ENCODE data around the gene CDH8.
"Not testable (repeated sequence)": the region's sequence is repeated elsewhere in the genome, so short reads cannot be mapped to it uniquely, and the experiment has no call there.

CDH8 gene

DNA sequence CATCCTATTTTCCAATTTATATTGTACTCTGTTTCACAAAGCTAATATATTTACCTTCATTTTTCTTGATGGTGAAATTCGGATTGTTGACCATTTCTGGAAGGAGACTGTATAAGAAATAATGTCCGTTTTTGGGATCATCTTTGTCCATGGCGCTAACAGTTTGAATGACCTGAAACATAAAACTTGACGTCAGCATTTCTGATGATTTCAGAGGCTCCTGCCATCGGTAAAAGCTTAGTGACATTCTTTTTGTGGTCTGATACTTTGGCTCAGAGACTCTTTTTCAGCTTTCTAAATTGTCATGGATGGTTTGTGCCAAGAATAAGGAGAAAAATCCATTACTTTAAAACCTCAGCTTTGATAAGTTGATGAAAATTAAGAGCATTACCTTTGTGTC lies 322.5 kb downstream of the CDH8 start:
- no peak overlapping the region for H3K4me3 ChIP-seq (replicated peaks; ENCODE audit: low read depth, low read length)
- no peak for DNase-seq (ENCODE audit: extremely low read depth, low read depth)
- TF ChIP-seq, protein P1, sequence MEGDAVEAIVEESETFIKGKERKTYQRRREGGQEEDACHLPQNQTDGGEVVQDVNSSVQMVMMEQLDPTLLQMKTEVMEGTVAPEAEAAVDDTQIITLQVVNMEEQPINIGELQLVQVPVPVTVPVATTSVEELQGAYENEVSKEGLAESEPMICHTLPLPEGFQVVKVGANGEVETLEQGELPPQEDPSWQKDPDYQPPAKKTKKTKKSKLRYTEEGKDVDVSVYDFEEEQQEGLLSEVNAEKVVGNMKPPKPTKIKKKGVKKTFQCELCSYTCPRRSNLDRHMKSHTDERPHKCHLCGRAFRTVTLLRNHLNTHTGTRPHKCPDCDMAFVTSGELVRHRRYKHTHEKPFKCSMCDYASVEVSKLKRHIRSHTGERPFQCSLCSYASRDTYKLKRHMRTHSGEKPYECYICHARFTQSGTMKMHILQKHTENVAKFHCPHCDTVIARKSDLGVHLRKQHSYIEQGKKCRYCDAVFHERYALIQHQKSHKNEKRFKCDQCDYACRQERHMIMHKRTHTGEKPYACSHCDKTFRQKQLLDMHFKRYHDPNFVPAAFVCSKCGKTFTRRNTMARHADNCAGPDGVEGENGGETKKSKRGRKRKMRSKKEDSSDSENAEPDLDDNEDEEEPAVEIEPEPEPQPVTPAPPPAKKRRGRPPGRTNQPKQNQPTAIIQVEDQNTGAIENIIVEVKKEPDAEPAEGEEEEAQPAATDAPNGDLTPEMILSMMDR (IDR thresholded peaks at IDR 0.05; ENCODE audit: low read depth, low read length, missing control alignments): no peak

DNA sequence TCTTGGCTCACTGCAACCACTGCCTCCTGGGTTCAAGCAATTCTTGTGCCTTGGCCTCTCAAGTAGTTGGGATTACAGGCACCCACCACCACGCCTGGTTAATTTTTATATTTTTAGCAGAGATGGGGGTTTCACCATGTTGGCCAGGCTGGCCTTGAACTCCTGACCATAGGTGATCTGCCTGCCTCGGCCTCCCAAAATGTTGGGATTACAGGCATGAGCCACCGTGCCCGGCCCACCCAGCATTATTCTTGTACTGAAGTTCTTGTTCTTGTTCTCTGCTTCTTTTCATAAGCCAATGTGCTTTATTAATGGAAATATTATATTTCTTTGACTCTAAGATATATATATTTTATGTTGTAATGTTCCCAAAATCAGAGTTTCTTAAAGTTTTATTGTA lies 336.6 kb downstream of the CDH8 start:
- H3K4me3 ChIP-seq (replicated peaks; ENCODE audit: low read depth, low read length); DNase-seq (ENCODE audit: extremely low read depth, low read depth): not testable (repeated sequence)

DNA sequence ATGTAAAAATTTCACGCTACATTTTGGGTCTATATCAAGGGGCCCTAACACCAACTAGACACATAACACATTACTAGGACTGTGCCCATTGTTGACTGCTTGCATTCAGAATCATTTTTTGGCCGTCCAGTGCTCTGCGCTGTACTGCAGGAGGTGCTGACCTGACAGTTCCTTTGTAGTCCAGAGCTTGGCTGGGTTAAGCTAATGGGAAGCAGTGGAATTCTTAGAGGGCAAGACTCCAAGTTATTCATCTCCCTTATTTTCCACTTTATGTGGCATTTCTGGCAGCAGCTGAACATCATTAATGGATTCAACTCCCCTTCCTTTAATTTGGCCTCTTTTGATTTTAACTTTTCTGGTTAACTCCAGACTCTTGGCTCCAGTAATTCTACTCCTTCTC lies 351.7 kb downstream of the CDH8 start:
- H3K4me3 ChIP-seq (replicated peaks; ENCODE audit: low read depth, low read length): no peak overlapping the region
- TF ChIP-seq, protein P1 (IDR thresholded peaks at IDR 0.05; ENCODE audit: low read depth, low read length, missing control alignments): no peak
- DNase-seq (ENCODE audit: extremely low read depth, low read depth): no peak

DNA sequence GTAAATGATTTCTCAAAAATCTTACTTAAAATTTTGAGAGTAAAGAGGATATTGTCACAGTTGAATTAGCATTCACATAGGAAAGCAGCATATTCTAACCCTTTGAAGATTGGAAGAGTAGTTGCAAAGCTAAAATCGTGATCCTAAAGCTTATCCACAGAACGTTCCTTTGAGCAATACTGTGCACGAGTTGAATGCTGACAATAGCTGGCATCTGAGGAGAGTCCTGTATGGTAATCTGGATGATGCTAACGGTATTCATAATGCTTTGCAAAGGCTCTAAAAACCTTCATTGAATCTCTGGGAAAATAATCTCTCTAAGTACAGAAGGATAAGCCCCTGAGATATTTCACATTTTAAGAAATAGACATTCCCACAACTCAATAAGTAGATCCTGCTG lies 354.6 kb downstream of the CDH8 start:
- TF ChIP-seq, protein P1 (IDR thresholded peaks at IDR 0.05; ENCODE audit: low read depth, low read length, missing control alignments): no peak
- no peak for DNase-seq (ENCODE audit: extremely low read depth, low read depth)
- no peak overlapping the region for H3K4me3 ChIP-seq (replicated peaks; ENCODE audit: low read depth, low read length)

DNA sequence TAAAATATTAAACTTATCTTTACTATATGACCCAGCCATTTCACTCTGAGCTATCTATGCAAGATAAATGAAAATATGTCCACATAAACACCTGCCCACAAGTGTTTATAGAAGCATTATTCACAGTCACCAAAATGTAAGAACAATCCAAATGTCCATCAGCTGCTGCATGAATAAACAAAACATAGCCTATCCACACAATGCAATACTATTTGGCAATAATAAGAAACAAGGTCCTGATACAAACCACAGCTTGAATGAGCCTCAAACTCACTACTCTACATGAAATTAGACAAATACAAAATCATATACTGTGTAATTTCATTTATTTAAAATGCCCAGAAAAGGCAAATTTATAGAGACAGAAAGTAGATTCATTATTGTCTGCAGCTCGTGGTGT lies 355.1 kb downstream of the CDH8 start:
- no peak for DNase-seq (ENCODE audit: extremely low read depth, low read depth)
- TF ChIP-seq, protein P1 (IDR thresholded peaks at IDR 0.05; ENCODE audit: low read depth, low read length, missing control alignments): no peak
- H3K4me3 ChIP-seq (replicated peaks; ENCODE audit: low read depth, low read length): no peak overlapping the region

DNA sequence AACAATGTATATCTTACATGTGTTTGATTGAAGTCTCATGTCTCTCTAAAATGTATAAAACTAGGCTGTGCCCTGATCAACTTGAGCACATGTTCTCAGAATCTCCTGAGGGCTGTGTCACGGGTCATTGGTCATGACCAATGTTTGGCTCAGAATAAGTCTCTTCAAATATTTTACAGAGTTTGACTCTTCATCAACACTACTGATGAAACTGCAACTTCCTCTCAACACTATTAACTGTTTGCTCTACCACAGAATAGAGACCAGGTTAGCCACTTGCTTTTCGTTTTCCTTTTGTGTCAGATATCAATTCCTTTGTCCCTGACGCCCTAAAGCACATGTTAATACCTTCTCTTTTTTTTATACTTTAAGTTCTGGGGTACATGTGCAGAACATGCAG lies 358.1 kb downstream of the CDH8 start:
- no peak overlapping the region for H3K4me3 ChIP-seq (replicated peaks; ENCODE audit: low read depth, low read length)
- no peak for DNase-seq (ENCODE audit: extremely low read depth, low read depth)
- TF ChIP-seq, protein P1 (IDR thresholded peaks at IDR 0.05; ENCODE audit: low read depth, low read length, missing control alignments): no peak

DNA sequence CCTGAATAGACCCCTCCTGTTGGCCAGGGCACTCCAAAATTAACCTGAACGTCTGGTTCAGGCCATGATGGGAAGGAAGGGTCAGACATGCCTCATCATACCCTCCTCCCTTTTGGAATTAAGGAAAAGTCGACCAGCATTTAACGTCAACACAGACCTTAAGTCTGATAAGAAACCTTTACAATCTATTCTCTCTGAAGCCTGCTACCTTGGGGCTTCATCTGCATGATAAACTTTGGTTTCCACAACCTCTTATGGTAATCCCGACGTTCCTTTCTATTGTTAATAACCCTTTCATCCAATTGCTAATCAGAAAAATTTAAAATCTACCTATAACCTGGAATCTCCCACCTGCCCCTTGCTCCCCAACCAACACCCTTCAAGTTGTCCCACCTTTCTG lies 358.5 kb downstream of the CDH8 start:
- DNase-seq (ENCODE audit: extremely low read depth, low read depth): no peak
- TF ChIP-seq, protein P1 (IDR thresholded peaks at IDR 0.05; ENCODE audit: low read depth, low read length, missing control alignments): no peak
- H3K4me3 ChIP-seq (replicated peaks; ENCODE audit: low read depth, low read length): no peak overlapping the region

Data from HFF-Myc (cell line).